Measurements from ENCODE around the gene ENG. TPM values are rescaled to one million over a fixed set of nuclear protein-coding genes. Genes with fewer than 3 reads are reported as not detected.
A peak's percentile ranks its signal among the peaks of the same experiment; 100 is the strongest.

Gene ENG
- not detected in 2 replicates for polyA plus RNA-seq (2011; rRNA removed)
- polyA plus RNA-seq (2012; cell fraction: cytosol; rRNA removed) = 0.01 and 0.05 TPM in 2 replicates
- 0.17 TPM in 1 of 2 replicates, not detected in the other for polyA plus RNA-seq (2012; cell fraction: nucleus; rRNA removed)
- 0.03 to 0.15 TPM (median 0.08 TPM) in 3 replicates for polyA plus RNA-seq (2017; fragmentation: RNase III; extraction: RNeasy Plus Mini Kit Qiagen cat#74134 plus additional on column Dnase treatment)
- not detected in 2 replicates for polyA minus RNA-seq (2011; rRNA and poly(A)+ RNA removed)

DNA sequence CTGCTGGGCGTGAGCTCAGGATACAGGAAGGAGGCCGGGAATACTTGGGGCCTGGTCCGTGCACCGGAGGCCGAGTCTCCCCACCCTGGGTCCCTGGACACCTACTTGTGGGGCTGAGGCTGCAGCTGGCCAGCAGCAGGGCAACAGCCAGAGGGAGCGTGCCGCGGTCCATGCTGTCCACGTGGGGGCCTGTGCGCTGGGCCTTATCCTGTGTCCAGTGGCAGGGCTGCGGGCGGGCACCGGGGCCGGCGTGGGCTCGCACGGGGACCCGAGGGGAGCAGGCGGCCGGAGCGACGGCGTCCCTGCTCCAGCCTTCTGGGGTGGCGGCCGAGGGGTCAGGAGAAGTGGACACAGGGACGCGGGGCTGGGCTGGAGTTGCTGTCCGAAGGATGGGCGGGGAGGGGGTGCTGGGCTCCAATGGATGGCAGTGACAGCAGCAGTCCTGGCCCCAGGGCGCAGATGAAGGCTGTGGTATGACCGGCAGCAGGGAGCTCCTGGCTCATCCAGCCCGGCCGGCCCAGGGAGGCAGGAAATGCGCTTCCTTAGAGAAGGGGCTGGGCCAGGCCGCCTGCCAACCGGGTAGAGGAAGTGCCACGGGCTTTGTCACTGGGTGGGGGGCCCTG is at the start of gene ENG:
TSS of gene ENG (minus strand) at position 475 of the 623 bp plus-strand sequence. CDS start at position 172, 303 bp downstream.
- TF ChIP-seq HOXA7 (CRISPR knock-in tag; IDR thresholded peaks at IDR 0.05) (no peak), EHF (CRISPR knock-in tag; IDR thresholded peaks at IDR 0.05) (no peak), CBX8 (IDR thresholded peaks at IDR 0.05) (no peak), TFCP2L1 (CRISPR knock-in tag; IDR thresholded peaks at IDR 0.05) (no peak), FOXS1 (CRISPR knock-in tag; IDR thresholded peaks at IDR 0.05) (no peak), ZC3H11A (IDR thresholded peaks at IDR 0.05) (no peak), JUNB (IDR thresholded peaks at IDR 0.05) (no peak), CHD4 (IDR thresholded peaks at IDR 0.05; ENCODE audit: borderline replicate concordance) (no peak), HOXB5 (CRISPR knock-in tag; IDR thresholded peaks at IDR 0.05) (no peak)
- Histone ChIP-seq H3K4me1 (no peaks in the 10 kb centered on the region; the same call in 2 of the 3 replicates), H3K27ac (no peak within 1 kb of the TSS), H3K4me3 (no peak within 1 kb of the TSS), H3K9me3 (peaks cover 7% of the 10 kb centered on the region), H3K4me2 (no peak within 1 kb of the TSS)
- FAIRE-seq (no peak), ATAC-seq (peak; percentile 15 to 46; a peak in 3 of 6 replicates), DNase-seq (ENCODE audit: low read depth in 1 of 2, low spot score in 1 of 2) (no peak)
- WGBS (ENCODE audit: missing lambda C conversion rate) = 84% methylated on average over 30 of the region's 37 CpGs
- ChIA-PET CTCF (interaction anchor here (0.6 to 6.1 kb wide), 5 partner anchors 12 to 349 kb away, joined by 3 to 59 read pairs (median 3); no protein-coding TSS in a partner anchor), POLR2A (no interaction called here)

DNA sequence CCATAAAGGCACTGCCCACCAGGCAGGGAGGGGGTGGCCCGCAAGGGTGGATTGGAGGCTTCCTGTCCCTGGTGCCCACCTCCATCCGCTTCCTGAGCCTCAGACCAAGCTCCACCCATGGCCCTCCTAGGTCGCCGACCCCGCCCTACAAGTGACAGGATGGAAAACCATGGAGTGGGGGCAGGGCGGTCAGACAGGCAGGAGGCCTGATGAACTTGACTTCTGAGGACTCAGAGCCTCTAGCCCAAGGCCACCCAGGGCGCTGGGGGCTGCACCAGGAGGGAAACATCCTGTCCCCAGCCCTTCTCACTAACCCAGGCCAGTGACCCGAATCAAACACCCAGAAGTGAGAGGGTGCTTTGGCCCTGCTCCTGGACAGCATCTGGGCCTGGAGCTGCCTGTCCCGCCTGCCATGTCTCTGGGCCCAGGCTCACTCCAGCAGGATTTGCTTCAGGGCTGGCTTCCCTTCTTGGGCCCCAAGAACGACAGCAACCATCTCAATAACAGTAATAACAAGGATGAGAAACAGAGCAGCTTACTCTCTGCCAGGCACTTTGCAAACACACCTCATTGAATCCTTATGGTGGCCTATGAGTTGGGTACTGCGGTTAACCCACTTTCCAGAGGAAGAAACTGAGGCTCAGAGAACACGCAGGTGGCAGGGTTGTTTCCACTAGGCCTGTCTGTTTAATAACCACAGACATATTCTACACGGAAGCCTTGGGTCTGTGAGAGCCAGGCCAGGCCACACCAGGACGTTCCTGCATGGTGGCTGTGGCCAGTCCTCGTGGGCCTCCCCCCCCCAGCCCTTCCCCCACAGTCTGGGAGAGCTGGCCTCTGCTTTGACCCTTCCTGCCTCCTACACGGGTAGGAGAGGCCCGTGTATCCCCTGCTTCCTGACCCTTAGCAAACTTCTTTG is 49.4 kb upstream of the ENG start:
- TF ChIP-seq SREBF2 (IDR thresholded peaks at IDR 0.05) (no peak), ESRRA (IDR thresholded peaks at IDR 0.05; ENCODE audit: borderline replicate concordance, low read length) (no peak), MAZ (IDR thresholded peaks at IDR 0.05; ENCODE audit: borderline replicate concordance, low read depth, low read length) (no peak), KDM5A (IDR thresholded peaks at IDR 0.05) (no peak), POLR2AphosphoS2 (conservative IDR thresholded peaks at IDR 0.05; ENCODE audit: low read length) (no peak), NPAS2 (CRISPR knock-in tag; IDR thresholded peaks at IDR 0.05; ENCODE audit: borderline replicate concordance) (no peak), CBX8 (IDR thresholded peaks at IDR 0.05) (no peak), CHD4 (IDR thresholded peaks at IDR 0.05; ENCODE audit: borderline replicate concordance) (no peak), HOXA7 (CRISPR knock-in tag; IDR thresholded peaks at IDR 0.05) (no peak), CBX2 (IDR thresholded peaks at IDR 0.05; ENCODE audit: borderline replicate concordance, low read depth) (no peak), EHF (CRISPR knock-in tag; IDR thresholded peaks at IDR 0.05) (no peak), SMC3 (IDR thresholded peaks at IDR 0.05) (no peak), CEBPB (IDR thresholded peaks at IDR 0.05) (no peak), RCOR1 (IDR thresholded peaks at IDR 0.05; ENCODE audit: low read depth, low read length) (no peak), RNF2 (IDR thresholded peaks at IDR 0.05; ENCODE audit: borderline replicate concordance, low read depth) (no peak), CHD2 (IDR thresholded peaks at IDR 0.05; ENCODE audit: low read length, partially characterized antibody) (no peak)
- TF ChIP-seq, protein P1, sequence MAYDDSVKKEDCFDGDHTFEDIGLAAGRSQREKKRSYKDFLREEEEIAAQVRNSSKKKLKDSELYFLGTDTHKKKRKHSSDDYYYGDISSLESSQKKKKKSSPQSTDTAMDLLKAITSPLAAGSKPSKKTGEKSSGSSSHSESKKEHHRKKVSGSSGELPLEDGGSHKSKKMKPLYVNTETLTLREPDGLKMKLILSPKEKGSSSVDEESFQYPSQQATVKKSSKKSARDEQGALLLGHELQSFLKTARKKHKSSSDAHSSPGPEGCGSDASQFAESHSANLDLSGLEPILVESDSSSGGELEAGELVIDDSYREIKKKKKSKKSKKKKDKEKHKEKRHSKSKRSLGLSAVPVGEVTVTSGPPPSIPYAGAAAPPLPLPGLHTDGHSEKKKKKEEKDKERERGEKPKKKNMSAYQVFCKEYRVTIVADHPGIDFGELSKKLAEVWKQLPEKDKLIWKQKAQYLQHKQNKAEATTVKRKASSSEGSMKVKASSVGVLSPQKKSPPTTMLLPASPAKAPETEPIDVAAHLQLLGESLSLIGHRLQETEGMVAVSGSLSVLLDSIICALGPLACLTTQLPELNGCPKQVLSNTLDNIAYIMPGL (CRISPR knock-in tag; IDR thresholded peaks at IDR 0.05; ENCODE audit: borderline replicate concordance) = no peak
- TF ChIP-seq, protein P2, sequence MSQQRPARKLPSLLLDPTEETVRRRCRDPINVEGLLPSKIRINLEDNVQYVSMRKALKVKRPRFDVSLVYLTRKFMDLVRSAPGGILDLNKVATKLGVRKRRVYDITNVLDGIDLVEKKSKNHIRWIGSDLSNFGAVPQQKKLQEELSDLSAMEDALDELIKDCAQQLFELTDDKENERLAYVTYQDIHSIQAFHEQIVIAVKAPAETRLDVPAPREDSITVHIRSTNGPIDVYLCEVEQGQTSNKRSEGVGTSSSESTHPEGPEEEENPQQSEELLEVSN (IDR thresholded peaks at IDR 0.05; ENCODE audit: borderline replicate concordance, low read depth) = no peak
- ATAC-seq = no peak
- no peak for FAIRE-seq

More for the DNA sequence above, 49.4 kb upstream of the ENG start:
- Histone ChIP-seq H3K4me1 (peaks cover 31% of the 10 kb centered on the region), H3K4me3 (no peak overlapping the region), H3K4me2 (peak overlapping the region; percentile 22; the same call in 1 of the 3 replicates), H3K27ac (peak overlapping the region in 1 of 2 experiments; percentile 40; a peak in 2 of 6 replicates), H3K9me3 (no peaks in the 10 kb centered on the region)
- ChIA-PET CTCF (interaction anchor here (0.5 to 1.6 kb wide), 5 partner anchors 9 to 169 kb away, joined by 3 to 6 read pairs (median 3); partner anchors contain the start of gene TOR2A), POLR2A (no interaction called here)
- 71% methylated on average over 14 of the region's 17 CpGs for whole genome bisulfite sequencing (ENCODE audit: missing lambda C conversion rate)
- DNase-seq (ENCODE audit: low read depth in 1 of 2, low spot score in 1 of 2) = no peak
